GM19468 (cell line): ENCODE data around the gene JARID2.

Experiments
- ATAC-seq: cut with Tn5 transposase; IDR thresholded peaks from one replicate; pipeline ENCODE4 v1.9.1; 2021; ENCODE audit warnings: mild to moderate bottlenecking, moderate library complexity, moderate number of reproducible peaks; ENCODE audit not compliant: unreplicated experiment; ENCODE audit errors: extremely low read depth

JARID2 gene

GRCh38 chr6:15263780-15264374 lies 18.0 kb downstream of the JARID2 start:
- ATAC-seq, result no peak

- ATAC-seq, result no peak
Measured at GRCh38 chr6:15264412-15264811, 18.5 kb downstream of the JARID2 start.

- ATAC-seq, result peak; percentile 22
Measured at GRCh38 chr6:15264902-15265761, 19.3 kb downstream of the JARID2 start.

GRCh38 chr6:15265787-15266186 lies 19.9 kb downstream of the JARID2 start:
- ATAC-seq, result no peak

GRCh38 chr6:15266423-15266996 lies 20.6 kb downstream of the JARID2 start:
- peak; percentile 31 for ATAC-seq

GRCh38 chr6:15267221-15267620 lies 21.4 kb downstream of the JARID2 start:
- ATAC-seq, result no peak

DNA sequence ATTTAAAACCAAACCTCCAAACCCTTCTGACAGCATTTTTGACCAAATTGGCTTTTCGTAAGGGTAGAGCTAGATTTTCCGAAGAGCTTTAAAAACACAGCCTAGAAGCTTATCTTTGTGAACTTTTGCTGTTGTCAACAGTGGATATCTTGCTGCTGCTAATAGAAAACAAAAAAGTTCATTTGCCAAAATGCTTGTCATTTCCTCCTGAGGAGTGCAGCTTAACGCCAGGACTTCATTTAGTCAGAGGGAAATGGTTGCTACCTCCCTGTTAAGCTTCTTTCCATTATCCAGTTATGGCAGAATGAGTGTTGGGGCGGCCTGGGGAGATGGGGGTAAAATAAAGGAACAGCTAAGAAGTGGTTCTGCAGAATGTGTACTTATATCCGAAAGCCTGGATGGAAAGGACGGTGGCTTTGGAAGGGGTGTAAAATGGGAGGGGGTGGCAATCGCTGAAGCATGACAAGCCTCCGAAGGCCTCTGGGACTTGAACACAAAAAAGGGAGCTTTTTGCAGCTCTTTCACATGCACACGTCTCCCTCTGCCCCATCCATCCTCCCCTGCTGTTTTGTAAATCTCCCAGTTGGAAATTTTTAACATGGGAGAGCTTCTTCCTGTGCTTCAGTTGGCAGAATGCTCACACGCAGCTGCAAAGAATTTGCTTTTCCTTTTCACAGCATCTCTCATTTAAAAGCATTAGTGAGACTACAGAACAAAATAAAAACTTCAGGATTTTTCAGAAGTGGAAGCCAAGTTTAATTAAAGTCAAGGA lies 22.5 kb downstream of the JARID2 start:
- no peak for ATAC-seq

DNA sequence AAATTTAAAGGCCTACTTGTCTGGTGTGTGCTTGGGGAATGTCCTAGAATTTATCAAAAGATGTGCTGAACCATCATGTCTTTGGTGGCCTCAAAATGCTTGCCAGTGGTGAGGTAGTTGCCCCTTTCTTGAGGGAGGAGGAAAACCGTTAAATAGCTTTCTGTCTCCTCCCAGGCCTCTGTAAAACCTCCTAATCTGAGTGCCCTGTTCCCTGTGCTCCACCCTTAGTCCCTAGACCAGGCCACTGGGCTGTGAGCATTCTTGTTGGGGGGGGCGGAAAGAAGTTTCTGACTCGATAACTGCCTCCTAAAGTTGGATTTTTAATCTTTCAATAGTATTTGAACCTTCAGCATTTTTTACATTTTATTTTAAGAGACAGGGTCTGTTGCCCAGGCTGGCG lies 23.1 kb downstream of the JARID2 start:
- ATAC-seq, result no peak

DNA sequence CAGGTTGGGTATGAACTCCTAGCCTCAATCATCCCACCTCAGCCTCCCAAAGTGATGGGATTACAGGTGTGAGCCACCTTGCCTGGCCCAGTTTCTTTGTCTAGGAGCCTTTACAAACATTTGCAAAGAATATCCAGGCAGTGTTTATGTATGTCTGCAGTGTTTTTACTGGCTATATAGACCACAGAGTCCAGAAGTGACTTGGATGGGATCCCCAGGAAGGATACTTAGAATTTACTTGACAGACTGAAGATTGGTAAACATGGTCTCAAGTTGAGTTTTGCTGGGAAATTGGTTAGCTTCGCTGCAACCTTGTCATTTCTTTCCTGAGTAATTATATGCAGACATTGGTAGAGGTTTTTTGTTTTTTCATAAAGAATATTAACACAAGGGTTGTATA lies 23.8 kb downstream of the JARID2 start:
- no peak for ATAC-seq

- no peak for ATAC-seq
Measured at GRCh38 chr6:15270402-15270801, 24.5 kb downstream of the JARID2 start.

DNA sequence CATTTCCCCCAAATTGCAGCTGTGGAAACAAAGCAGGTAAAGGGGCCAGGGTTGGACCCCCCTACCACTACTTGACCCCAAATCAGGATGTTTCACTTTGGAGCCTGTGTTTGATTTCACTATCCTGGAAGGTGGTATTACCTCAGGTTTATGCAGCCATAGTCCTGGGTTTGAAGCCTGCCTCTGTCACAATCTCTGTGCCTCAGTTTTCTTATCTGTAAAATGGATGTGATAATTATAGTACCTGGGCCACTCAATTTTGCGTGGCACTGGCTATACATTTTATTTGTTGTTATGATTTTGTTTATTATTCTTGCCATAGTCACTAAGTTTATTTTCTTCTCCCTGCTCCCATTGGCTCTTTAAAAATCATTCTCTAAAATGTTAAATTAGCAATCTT lies 26.7 kb downstream of the JARID2 start:
- no peak for ATAC-seq

GRCh38 chr6:15274692-15275387 lies 29.0 kb downstream of the JARID2 start:
- no peak for ATAC-seq

DNA sequence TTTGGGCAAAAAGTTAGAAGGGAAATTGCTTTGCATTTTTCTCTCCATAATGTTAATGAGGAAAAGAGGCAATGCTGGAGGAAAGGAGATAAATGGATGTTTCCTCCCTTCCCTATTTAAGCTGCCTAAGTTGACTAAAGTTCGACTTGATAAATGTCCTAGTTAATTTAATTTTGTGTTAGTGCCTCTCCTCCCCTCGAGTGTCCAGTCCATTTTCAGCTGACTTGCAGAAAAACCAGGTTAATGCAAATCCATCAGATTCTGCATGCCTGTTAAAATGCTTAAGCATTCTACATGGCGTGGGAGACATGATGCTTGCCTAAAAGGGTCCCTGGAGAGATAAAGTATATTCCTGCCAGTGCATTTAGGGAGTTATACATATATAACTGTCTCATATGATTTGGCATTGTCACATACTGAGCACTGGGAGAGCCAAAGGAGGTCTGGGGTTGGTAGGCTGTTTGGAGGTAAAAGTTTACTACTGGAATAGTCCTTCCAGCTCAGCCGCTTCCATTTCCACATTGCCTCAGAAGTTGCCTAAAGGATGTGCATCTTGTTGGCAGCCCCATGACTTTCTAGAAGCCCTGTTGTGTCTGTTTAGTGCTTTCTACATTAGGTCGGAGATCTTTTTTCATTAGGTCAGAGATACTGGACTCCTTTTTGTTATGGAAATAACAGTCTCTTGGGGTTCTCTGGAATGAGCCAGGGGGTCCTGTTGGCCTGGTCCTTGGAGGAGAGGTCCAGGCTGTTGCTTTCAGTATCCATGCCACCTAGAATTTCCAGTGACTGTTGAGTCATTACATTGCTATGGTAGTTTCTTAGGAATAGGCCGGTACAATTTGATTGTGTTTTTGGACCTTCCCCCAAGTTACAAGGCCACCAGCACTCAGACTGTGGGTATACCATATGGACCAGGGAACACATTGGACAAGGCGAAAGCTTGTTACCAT lies 30.4 kb downstream of the JARID2 start:
- no peak for ATAC-seq

DNA sequence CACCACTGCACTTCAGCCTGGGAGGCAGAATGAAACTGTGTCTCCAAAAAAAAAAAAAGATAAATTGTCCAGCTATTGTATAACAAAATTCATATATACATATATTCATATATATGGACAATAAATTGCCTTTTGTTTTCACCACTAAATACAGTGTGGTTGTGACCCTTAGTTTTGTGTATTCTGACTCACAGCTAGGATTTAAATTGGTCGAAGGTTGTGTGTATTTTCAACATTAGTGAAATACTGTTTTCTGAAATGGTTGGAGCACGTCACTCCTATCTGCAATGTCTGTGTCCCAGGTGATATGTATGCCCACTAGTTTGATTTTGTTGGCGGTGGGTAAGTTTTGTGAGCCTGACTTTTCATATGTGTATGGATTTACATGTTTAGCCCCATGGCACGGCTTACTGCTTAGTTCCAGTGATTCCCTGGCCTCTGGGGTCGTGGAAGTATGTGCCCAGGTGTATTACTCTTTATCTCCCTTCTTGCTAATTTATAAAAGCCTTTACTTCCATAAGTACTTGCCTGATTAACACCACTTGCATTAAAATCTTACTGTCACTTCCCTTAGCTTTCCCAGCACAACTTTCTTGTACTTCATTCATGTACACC lies 33.3 kb downstream of the JARID2 start:
- ATAC-seq, result no peak

- no peak for ATAC-seq
Measured at GRCh38 chr6:15280028-15280427, 34.2 kb downstream of the JARID2 start.

GRCh38 chr6:15280961-15281360 lies 35.1 kb downstream of the JARID2 start:
- no peak for ATAC-seq

GRCh38 chr6:15282334-15282733 lies 36.5 kb downstream of the JARID2 start:
- no peak for ATAC-seq

GRCh38 chr6:15283986-15284361 lies 38.1 kb downstream of the JARID2 start:
- no peak for ATAC-seq

- ATAC-seq, result no peak
Measured at GRCh38 chr6:15284743-15285142, 38.9 kb downstream of the JARID2 start.
